Heart right ventricle (tissue), 16 donors: ENCODE results near the gene NCKAP5. TPM values are rescaled to one million over a fixed set of nuclear protein-coding genes. Genes with fewer than 3 reads are reported as not detected.
A peak's percentile ranks its signal among the peaks of the same experiment; 100 is the strongest.

ENCODE experiments used
- ATAC-seq, 8 donors: fragments of 200-7000 bp; cut with Tn5 transposase; one replicate each; pipeline ENCODE4 v1.9.1; 2020; ENCODE audit warnings: mild to moderate bottlenecking in 8 of 8, moderate library complexity in 8 of 8, moderate number of reproducible peaks in 1 of 8
- DNase-seq, 2 donors: peaks; one replicate each; pipeline ENCODE4 v3.0.0-alpha.2; 2020
- H3K27ac ChIP-seq, 10 donors: fragments of 200-600 bp; sonication (generic) in 2 of 10; one replicate each; pipeline versions ENCODE4 v1.5.0 to v1.8.0; 2020 to 2022; ENCODE audit warnings: mild to moderate bottlenecking in 3 of 10
- H3K27me3 ChIP-seq, 7 donors: fragments of 200-600 bp; one replicate each; pipeline ENCODE4 v1.8.0; 2021 to 2022; ENCODE audit warnings: mild to moderate bottlenecking in 2 of 7
- H3K36me3 ChIP-seq, 9 donors: fragments of 200-600 bp; sonication (generic) in 1 of 9; one replicate each; pipeline versions ENCODE4 v1.5.0 to v1.8.0; 2020 to 2022; ENCODE audit warnings: mild to moderate bottlenecking in 2 of 9
- H3K4me1 ChIP-seq, 9 donors: fragments of 200-600 bp; sonication (generic) in 1 of 9; one replicate each; pipeline versions ENCODE4 v1.5.0 to v1.8.0; 2020 to 2022; ENCODE audit warnings: mild to moderate bottlenecking in 4 of 9
- H3K4me3 ChIP-seq, 10 donors: fragments of 200-600 bp; sonication (generic) in 2 of 10; one replicate each; pipeline versions ENCODE4 v1.5.0 to v1.8.0; 2020 to 2022; ENCODE audit warnings: mild to moderate bottlenecking in 7 of 10, moderate library complexity in 2 of 10
- H3K9me3 ChIP-seq, 11 donors: fragments of 200-600 bp in 10 of 11; sonication (generic) in 2 of 11; one replicate each; pipeline versions ENCODE4 v1.5.0 to v1.8.0; 2013 to 2022; ENCODE audit warnings: mild to moderate bottlenecking in 2 of 11, control low read depth in 1 of 11, moderate library complexity in 1 of 11
- WGBS, 2 donors: extraction: QIAGEN DNeasy Blood & Tissue Kit; methylation state at CpG; one replicate each; pipeline ENCODE4 v1.1.7; 2013; ENCODE audit warnings: inconsistent platforms in 1 of 2; 5-methylcytosine and 5-hydroxymethylcytosine counted together
- intact Hi-C, 10 donors: fragments of 100-400 bp; cut with DNase I; formaldehyde crosslinking; loops; one replicate each; pipeline versions ENCODE4 v1.11.1 to v1.14.2; 2022
- polyA plus RNA-seq, 2 donors: library from polyadenylated mRNA; stranded (reverse); fragments of 200-250 nt; gene quantifications; one replicate each; pipeline ENCODE4 v1.2.3, GENCODE V29; 2013
- total RNA-seq, 10 donors: library from RNA; stranded (reverse); fragmentation: NEBNext Ultra II Directional in 3 of 10; extraction: Animal tissue kit (Norgen Biotek cat#: 25700) in 3 of 10; gene quantifications; one replicate each; pipeline versions ENCODE4 v1.2.1 to v1.2.4, GENCODE V29; 2021 to 2023
- TF ChIP-seq, protein P1 (sequence below), 9 donors: fragments of 200-600 bp; sonication (generic) in 2 of 9; IDR thresholded peaks; one replicate each; pipeline versions ENCODE4 v1.5.0 to v1.8.0; 2021 to 2022; ENCODE audit warnings: antibody characterized with exemption in 9 of 9, mild to moderate bottlenecking in 5 of 9, moderate library complexity in 1 of 9
- donor health status: Arrhythmogenic right ventricular cardiomyopathy.
- donor health status: ischemic (EF 13 %, LVEDD 7.1; RV severe dilation, severe dysfunction).
- donor health status: healthy with polysubstance abuse.
- donor health status: DM: no; HTN: yes; CAD: no.
- donor health status: DM: no; HTN: no; CAD: no.
- donor health status: ischemic (EF 25% LVEDD 6.9; RV normal size, moderate dysfunction).
- donor health status: ischemic (EF 25% LVEDD 5.7; RV mildly dilated, moderate dysfunction).
- donor health status: healthy.
- donor health status: DM: yes; HTN: yes; CAD: no.
- donor health status: Ischemic cardiomyopathy.
- donor health status: ischemic (EF 35%, LVEDD 5.7; RV mildly dilated, moderate dysfunction).
- donor health status: nonischemic (EF 11% LVEDD 7.7; RV severe dilation, severe dysfunction).
- donor health status: DM: yes; HTN: yes; CAD: no.
- donor health status: PGD.
- donor health status: ischemic (EF 29% LVEDD 5.4; RV normal size, mild dysfunction).
- donor health status: nonischemic (EF 23%, LVEDD 6.1; RV moderate dilation, normal function).

Gene NCKAP5
- total and polyA plus RNA-seq, 12 donors, result 0.57 to 11.7 (median 6.2) TPM

DNA sequence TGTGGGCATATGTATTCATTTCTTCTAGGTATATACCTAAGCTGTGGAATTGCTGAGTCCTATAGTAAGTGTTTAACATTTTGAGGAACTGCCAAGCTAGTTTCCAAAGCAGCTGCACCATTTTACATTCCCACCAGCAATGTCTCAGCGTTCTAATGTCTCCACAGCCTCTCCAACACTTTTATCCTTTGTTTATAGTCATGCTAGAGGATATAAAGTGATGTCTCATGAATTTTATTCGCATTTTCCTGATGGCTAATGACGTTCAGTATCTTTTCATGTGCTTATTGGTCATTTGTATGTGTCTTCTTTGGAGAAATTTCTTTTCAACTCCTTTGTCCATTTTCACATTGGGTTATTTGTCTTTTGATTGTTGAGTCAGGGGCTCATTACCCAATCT is 295.2 kb downstream of the NCKAP5 start:
- DNase-seq (no peak), ATAC-seq (no peak)
- intact Hi-C loops, result no loop called here
- Histone ChIP-seq H3K4me3 (no peak overlapping the region), H3K27ac (no peak overlapping the region), H3K27me3 (no peaks in the 10 kb centered on the region), H3K4me1 (no peaks in the 10 kb centered on the region), H3K9me3 (peaks cover 0 to 6% (median 0%) of the 10 kb centered on the region in 11 donors), H3K36me3 (no peaks in the 10 kb centered on the region)
- TF ChIP-seq, protein P1, sequence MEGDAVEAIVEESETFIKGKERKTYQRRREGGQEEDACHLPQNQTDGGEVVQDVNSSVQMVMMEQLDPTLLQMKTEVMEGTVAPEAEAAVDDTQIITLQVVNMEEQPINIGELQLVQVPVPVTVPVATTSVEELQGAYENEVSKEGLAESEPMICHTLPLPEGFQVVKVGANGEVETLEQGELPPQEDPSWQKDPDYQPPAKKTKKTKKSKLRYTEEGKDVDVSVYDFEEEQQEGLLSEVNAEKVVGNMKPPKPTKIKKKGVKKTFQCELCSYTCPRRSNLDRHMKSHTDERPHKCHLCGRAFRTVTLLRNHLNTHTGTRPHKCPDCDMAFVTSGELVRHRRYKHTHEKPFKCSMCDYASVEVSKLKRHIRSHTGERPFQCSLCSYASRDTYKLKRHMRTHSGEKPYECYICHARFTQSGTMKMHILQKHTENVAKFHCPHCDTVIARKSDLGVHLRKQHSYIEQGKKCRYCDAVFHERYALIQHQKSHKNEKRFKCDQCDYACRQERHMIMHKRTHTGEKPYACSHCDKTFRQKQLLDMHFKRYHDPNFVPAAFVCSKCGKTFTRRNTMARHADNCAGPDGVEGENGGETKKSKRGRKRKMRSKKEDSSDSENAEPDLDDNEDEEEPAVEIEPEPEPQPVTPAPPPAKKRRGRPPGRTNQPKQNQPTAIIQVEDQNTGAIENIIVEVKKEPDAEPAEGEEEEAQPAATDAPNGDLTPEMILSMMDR (IDR thresholded peaks at IDR 0.05), result no peak
- WGBS, 2 donors, result 61 to 69% methylated on average over 3 of the region's 3 CpGs

DNA sequence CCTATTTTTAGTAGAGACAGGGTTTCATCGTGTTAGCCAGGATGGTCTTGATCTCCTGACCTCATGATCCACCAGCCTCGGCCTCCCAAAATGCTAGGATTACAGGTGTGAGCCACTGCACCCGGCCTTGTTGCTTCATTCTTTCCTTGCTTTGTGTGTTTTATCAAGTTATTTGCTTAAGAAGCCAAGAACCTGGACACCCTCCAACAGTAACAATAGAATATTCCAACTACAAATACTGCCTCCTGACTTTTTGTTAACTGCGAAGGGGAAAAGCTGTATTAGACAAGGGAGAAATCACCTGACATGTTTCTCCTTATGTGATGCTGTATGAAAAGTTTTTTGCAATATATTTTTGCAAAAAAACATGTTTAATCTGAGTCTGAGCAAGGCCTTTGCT is 297.2 kb downstream of the NCKAP5 start:
- H3K27me3 ChIP-seq, result peaks cover 0 to 10% (median 7%) of the 10 kb centered on the region in 7 donors
- 64 to 74% methylated on average over 4 of the region's 4 CpGs for WGBS, 2 donors
- TF ChIP-seq, protein P1 (IDR thresholded peaks at IDR 0.05), result no peak
- DNase-seq (no peak), ATAC-seq (no peak)
- intact Hi-C loops, result no loop called here
- H3K4me1 ChIP-seq, result peaks cover 0 to 14% (median 0%) of the 10 kb centered on the region in 9 donors
- no peaks in the 10 kb centered on the region for H3K9me3 ChIP-seq
- H3K36me3 ChIP-seq, result no peaks in the 10 kb centered on the region
- no peak overlapping the region for H3K27ac ChIP-seq
- H3K4me3 ChIP-seq, result no peak overlapping the region

DNA sequence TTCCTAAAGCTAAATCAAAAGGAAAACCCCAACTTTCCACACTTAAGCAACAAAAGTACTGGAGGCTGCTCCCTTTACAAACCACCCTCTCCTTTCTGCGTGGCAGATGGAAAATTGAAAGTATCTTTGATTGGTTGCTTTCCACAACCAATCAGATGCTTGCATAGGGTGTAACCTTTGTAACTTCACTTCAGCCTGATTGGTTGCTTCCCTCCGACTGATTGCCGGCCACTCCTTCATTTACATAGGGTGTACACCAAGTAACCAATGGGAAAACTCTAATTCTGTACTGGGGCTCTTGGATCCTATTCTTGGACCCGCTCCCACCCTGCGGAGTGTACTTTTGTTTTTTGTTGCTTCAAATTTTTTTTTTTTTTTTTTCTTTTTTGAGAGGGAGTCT is 297.7 kb downstream of the NCKAP5 start:
- Histone ChIP-seq H3K27me3 (peaks cover 0 to 16% (median 9%) of the 10 kb centered on the region in 7 donors), H3K9me3 (no peaks in the 10 kb centered on the region), H3K4me3 (no peak overlapping the region), H3K4me1 (peaks cover 0 to 20% (median 0%) of the 10 kb centered on the region in 9 donors), H3K27ac (no peak overlapping the region), H3K36me3 (no peaks in the 10 kb centered on the region)
- TF ChIP-seq, protein P1 (IDR thresholded peaks at IDR 0.05), result no peak
- DNase-seq, result no peak
- WGBS, 2 donors, result 89 to 95% methylated on average over 5 of the region's 5 CpGs
- intact Hi-C loops, result no loop called here
- no peak for ATAC-seq

DNA sequence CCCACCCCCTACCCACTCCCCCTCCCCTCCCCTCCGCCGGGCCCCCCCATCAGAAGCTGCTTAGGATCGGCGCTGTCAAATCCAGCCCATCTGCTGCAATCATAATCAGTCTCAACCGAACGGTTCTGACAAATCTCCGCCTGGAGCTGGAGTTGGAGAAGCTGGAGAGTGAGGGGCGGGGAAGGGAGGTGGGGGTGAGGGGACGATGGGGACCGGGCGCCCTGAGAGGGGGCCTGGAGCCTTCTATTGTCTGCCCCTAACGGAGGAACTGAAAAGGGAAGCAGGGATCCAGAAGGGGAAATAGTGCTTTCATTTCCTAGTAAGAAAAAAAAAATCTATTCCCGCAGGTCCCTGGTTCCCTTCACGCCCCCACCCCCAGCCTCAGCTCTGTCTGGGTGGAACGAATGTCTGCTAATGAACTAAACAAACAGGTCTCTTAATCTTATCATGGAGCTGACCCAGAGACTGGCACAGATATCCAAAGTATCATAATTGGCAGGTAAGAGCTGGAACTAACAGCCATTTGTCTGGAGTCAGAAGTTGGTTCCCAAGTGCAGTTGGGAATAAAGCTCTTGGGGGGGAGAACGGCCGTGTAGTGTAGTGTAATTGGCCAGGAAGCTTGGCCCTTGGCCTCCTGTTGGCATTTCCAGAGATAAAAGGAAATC is 301.2 kb downstream of the NCKAP5 start:
- Histone ChIP-seq H3K9me3 (no peaks in the 10 kb centered on the region), H3K4me3 (peak overlapping the region in 9 of 10 donors; percentile 37 to 59 (median 52)), H3K27me3 (peaks cover 0 to 20% (median 9%) of the 10 kb centered on the region in 7 donors), H3K36me3 (no peaks in the 10 kb centered on the region), H3K27ac (peak overlapping the region in 2 of 10 donors; percentile 13 to 28), H3K4me1 (peaks cover 0 to 30% (median 0%) of the 10 kb centered on the region in 9 donors)
- 1 to 2% methylated on average over 17 of the region's 17 CpGs for WGBS, 2 donors
- ATAC-seq (peak in 1 of 8 donors; percentile 15), DNase-seq (no peak)
- TF ChIP-seq, protein P1 (IDR thresholded peaks at IDR 0.05), result no peak
- intact Hi-C loops, result loop anchor here in 5 of 10 donors (10.0 kb wide), 3 partner anchors 298 to 518 kb away; partner anchors contain the start of gene NCKAP5 (in 3 of the 5)
